Measurements from ENCODE around the gene ADARB2.
"Not testable (repeated sequence)": the region's sequence is repeated elsewhere in the genome, so short reads cannot be mapped to it uniquely, and the experiment has no call there.

The ADARB2 gene

DNA sequence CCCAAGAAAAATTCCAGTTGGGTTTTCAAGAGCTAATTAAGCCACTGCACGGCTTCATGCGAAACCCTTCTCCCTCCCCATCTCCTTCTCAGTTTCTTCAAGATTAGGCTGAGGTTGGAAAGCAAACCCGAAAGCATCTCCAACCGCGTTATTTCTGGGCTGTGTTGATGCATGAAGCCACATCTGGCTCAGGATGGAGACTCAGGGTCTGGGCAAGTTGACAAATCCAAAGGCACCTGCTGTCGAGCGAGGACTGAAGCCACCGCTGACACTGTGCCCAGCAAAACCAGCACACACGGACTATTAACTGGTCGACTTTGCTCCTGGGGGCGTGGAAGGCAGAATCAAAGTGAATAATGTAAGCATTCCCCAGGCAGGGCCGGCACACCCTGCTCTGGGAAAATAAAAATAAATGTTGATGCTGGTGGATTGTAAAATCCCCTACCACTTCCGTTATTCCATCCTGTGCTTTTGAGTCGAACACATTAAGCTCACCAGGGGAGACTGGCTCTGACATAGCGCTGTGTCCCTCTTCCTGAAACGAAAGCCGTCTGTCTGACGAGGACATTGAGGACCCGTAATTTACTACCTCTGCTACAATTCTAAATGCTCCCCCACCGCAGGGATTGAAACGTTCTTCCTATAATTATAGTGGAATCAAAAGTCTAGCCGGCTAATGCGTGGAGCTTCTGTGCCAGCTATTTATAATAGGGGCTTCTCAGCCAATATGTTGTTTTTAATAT is 269.8 kb downstream of the ADARB2 start:
- Mint-ChIP-seq H3K4me1 (no peaks in the 10 kb centered on the region), H3K4me3 (no peak overlapping the region), H3K27ac (peak overlapping the region in 1 of 2 donors; percentile 53), H3K27me3 (peaks cover 8% of the 10 kb centered on the region), H3K9me3 (no peaks in the 10 kb centered on the region)
- DNase-seq (no peak), ATAC-seq (no peak)

DNA sequence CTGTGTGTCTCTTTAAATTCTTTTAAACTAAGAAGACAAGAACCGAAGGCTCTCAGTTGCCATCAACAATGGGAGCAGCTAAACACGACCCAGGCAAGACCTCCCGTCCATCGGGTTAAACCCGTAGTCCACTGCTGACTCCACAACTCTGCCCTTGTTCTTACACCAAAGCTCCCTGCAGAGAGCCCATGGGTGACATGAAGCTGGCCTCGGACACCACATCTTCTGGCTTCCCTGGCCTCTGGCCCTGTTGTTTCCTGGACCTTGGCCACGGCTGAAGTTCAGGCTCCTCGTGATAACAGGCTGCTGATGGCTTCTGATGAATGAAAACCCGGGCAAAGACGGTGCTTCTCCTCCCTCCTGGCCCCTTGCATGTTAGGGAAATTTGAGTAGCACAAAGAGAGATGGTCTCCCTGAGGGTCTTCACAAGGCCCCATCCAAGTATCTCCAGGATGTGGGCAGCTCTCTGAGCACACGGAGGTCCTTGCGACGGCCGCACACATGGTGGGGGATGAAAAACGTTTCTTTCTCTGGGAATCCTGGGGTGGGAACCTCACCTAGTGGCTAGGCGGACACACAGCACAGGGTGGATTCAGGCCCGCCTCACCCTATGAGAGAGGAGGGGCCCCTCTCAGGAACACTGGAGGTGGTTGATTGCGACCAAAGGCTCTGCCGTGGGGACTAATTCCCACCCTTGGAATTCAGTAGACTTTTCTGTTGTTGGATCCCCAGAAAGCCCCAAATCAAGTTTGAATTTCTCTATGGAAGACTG is 271.1 kb downstream of the ADARB2 start:
- no peak overlapping the region for H3K27ac Mint-ChIP-seq
- no peaks in the 10 kb centered on the region for H3K27me3 Mint-ChIP-seq
- H3K4me3 Mint-ChIP-seq, result no peak overlapping the region
- no peaks in the 10 kb centered on the region for H3K4me1 Mint-ChIP-seq
- ATAC-seq, result no peak
- H3K9me3 Mint-ChIP-seq, result no peaks in the 10 kb centered on the region
- no peak for DNase-seq

DNA sequence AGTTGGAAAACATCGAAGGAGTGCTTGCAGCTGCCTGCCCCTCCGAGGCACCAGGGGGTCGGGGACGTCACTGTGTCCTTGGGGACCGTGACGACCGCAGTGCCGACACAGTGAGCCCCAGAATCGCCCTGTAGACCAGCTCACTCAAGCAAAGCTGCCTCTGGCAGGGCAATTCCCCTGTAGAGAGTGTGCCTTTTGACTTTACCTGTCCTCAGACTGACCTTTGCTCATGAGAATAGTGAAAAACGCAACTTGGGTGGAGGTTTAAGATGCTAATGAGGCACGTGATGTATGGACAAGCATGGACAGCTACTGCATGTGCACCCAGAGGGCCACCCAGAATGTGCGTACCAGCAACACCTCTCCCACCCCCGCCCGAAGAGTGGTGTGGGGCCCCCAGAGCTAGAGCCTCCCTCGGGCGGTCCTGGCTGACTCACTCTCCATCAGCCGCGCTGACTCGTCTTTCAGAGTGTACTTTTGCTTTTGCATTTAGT is 271.9 kb downstream of the ADARB2 start:
- H3K27ac Mint-ChIP-seq, result no peak overlapping the region
- no peak overlapping the region for H3K4me3 Mint-ChIP-seq
- H3K27me3 Mint-ChIP-seq, result no peaks in the 10 kb centered on the region
- H3K4me1 Mint-ChIP-seq, result no peaks in the 10 kb centered on the region
- H3K9me3 Mint-ChIP-seq, result no peaks in the 10 kb centered on the region
- ATAC-seq (no peak), DNase-seq (no peak)

DNA sequence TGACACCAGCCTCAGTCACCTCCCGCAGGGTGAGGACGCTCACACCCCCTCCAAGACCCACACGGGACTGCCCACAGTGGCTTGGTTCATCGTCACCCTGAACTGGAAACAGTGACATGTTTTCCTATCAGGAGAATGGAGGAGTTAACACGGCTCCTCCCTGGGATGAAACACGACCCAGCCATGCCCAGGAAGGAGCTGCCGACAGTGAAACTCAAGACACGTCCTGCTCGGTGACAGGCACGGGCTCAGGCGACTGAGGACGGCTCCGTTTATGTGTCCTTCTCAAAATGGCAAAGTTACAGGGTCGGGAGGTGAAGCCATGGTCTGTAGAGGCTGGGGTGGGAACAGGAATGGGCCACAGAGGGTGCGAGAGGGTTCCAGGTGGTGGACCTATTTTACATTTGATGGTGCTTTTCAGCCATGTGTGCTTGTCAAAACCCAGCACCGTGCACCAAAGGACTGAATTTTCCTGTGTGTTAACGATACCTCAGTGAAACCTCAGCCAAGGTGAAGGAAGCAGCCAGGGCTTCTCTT is 272.4 kb downstream of the ADARB2 start:
- ATAC-seq, result no peak
- no peak overlapping the region for H3K4me3 Mint-ChIP-seq

DNA sequence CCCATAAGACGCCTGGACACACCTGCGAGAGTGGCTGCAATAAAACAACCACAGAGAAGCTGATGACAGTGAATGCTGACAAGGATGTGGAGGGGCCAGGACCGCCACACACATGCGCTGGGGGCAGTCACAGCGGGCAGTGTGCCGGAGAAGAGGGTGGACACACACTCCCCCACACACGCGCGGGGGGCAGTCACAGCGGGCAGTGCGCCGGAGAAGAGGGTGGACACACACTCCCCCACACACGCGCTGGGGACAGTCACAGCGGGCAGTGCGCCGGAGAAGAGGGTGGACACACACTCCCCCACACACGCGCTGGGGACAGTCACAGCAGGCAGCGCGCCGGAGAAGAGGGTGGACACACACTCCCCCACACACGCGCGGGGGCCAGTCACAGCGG is 273.4 kb downstream of the ADARB2 start:
- H3K4me3 Mint-ChIP-seq, H3K27me3 Mint-ChIP-seq, H3K4me1 Mint-ChIP-seq, DNase-seq, H3K27ac Mint-ChIP-seq, H3K9me3 Mint-ChIP-seq, ATAC-seq: not testable (repeated sequence)

More for the DNA sequence above, 272.4 kb downstream of the ADARB2 start:
- Mint-ChIP-seq H3K27ac (no peak overlapping the region), H3K4me1 (no peaks in the 10 kb centered on the region), H3K9me3 (no peaks in the 10 kb centered on the region), H3K27me3 (no peaks in the 10 kb centered on the region)
- no peak for DNase-seq

DNA sequence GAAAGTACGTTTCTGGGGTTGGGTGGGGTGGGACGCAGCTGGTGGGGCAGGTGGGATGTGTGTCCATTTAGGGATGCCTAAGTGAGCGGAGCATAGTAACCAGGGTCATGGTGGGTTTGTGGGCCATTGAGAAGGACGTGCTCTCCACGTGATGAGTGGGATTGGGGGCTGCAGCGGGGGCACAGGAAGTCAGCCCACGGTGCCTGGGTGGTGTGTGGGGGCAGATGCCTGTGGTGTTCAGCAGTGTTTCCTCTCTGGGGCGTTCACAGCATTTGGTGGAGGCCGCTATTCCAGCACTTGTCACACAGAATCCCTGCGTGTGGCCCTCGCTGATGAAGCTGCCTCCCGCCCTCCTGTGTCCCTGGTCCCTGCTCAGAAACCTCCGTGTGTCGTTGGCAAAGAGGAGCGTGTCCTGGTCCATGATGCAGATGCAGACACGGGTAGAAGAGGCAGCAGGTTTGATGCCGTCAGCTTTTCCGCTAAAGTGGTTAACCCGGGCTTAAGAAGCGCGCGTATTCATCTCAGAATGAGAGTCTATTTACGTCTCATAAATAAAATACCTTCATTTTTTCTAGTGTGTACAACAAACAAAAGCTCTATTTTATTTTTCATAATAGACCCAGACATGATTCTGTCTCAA is 274.2 kb downstream of the ADARB2 start:
- ATAC-seq (peak; percentile 72), DNase-seq (peak in 1 of 2 donors; percentile 28)
- H3K27me3 Mint-ChIP-seq, result peaks cover 7% of the 10 kb centered on the region
- no peaks in the 10 kb centered on the region for H3K4me1 Mint-ChIP-seq
- H3K4me3 Mint-ChIP-seq, result peak overlapping the region; percentile 7 to 10
- H3K27ac Mint-ChIP-seq, result peak overlapping the region in 1 of 2 donors; percentile 43
- H3K9me3 Mint-ChIP-seq, result no peaks in the 10 kb centered on the region

DNA sequence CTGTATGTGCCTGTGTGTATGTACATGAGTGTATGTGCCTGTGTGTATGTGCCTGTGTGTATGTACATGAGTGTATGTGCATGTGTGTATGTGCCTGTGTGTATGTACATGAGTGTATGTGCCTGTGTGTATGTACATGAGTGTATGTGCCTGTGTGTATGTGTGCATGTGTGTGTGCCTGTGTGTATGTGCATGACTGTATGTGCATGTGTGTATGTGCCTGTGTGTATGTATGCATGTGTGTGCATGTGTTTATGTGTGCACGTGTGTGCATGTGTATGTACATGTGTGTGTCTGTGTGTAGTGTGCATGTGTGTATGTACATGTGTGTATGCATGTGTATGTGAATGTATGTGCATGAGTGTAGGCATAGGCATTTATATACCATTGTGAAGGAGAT is 274.8 kb downstream of the ADARB2 start:
- Mint-ChIP-seq H3K9me3 (no peaks in the 10 kb centered on the region), H3K27me3 (peaks cover 13% of the 10 kb centered on the region), H3K4me1 (no peaks in the 10 kb centered on the region), H3K27ac (no peak overlapping the region), H3K4me3 (no peak overlapping the region)
- DNase-seq, result no peak
- ATAC-seq, result no peak

DNA sequence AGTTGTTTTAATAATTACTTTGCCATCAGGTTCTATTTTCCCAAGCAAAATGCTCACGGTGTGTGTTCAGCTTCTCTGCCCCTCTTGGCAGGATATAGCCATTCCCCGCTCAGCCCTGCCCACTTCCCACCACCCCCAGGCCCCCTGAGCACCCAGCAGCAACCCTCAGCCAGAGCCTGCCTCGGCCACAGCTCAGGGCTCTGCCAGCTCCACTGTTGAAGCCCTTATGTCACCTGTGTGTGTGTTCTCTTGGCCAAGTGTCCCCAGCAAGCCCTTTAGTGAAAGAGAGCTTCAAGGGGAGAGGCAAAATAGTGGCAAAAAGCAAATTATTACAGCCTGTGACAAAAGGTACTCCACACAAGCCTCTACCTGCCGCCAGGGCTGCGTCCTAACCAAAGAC is 275.3 kb downstream of the ADARB2 start:
- Mint-ChIP-seq H3K9me3 (no peaks in the 10 kb centered on the region), H3K4me1 (no peaks in the 10 kb centered on the region), H3K27me3 (peaks cover 18% of the 10 kb centered on the region), H3K4me3 (no peak overlapping the region), H3K27ac (no peak overlapping the region)
- DNase-seq (no peak), ATAC-seq (no peak)

DNA sequence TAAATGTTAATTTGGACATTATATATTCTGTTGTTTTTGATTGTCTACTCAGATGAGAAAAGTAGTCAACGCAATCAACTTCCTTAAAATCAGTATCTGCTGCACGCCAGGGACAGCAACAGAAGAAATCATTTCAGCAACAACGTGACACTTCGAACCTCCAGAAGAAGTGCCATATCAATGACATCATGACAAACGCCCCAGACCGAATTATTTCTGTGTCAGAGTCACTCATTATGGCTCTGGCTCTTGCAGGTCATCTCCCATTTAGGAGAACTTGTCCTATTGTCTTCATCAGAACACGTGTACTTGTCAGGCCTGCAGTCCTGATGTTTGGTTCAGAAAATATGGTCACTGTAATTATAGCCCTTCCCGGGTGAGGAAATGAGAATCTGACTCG is 276.3 kb downstream of the ADARB2 start:
- no peaks in the 10 kb centered on the region for H3K9me3 Mint-ChIP-seq
- no peak overlapping the region for H3K4me3 Mint-ChIP-seq
- ATAC-seq, result no peak
- no peak overlapping the region for H3K27ac Mint-ChIP-seq
- no peaks in the 10 kb centered on the region for H3K4me1 Mint-ChIP-seq
- H3K27me3 Mint-ChIP-seq, result peaks cover 28% of the 10 kb centered on the region
- no peak for DNase-seq

DNA sequence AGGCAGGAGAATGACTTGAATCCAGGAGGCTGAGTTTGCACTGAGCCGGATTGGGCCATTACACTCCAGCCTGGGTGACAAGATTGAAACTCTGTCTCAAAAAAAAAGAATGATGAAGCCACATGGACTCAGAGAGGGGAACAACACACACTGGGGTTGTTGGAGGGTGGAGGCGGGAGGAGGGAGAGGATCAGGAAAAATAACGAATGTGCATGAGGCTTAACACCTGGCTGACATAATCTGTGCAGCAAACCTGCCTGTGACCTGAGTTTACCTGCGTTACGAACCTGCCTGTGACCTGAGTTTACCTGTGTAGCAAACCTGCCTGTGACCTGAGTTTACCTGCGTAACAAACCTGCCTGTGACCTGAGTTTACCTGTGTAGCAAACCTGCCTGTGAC is 277.7 kb downstream of the ADARB2 start:
- H3K9me3 Mint-ChIP-seq, DNase-seq, H3K27ac Mint-ChIP-seq, H3K4me3 Mint-ChIP-seq, ATAC-seq, H3K4me1 Mint-ChIP-seq: not testable (repeated sequence)
- peaks cover 30% of the 10 kb centered on the region for H3K27me3 Mint-ChIP-seq

DNA sequence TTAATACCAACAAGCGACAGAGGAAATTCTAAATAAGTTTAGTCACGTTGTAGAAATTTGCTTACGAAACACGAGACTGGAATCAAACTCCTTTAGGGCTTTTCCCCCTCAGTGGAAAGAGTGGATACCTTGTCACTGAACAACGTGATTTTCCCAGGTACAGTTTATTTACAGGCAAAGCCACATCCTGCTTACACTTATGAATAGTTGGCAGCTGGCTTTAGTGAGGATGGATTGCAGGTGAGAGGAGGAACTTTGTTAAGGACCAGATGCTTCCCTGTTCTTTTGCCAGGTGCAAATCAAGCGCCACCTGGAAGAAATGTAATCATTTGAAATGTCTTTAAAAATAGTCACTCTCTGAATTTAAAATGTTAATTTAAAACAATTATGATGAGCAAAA is 282.4 kb downstream of the ADARB2 start:
- Mint-ChIP-seq H3K4me3 (no peak overlapping the region), H3K9me3 (peaks cover 0 to 7% of the 10 kb centered on the region in 2 donors), H3K27me3 (peaks cover 38% of the 10 kb centered on the region), H3K27ac (no peak overlapping the region), H3K4me1 (peaks cover 9% of the 10 kb centered on the region)
- no peak for ATAC-seq
- DNase-seq, result no peak

DNA sequence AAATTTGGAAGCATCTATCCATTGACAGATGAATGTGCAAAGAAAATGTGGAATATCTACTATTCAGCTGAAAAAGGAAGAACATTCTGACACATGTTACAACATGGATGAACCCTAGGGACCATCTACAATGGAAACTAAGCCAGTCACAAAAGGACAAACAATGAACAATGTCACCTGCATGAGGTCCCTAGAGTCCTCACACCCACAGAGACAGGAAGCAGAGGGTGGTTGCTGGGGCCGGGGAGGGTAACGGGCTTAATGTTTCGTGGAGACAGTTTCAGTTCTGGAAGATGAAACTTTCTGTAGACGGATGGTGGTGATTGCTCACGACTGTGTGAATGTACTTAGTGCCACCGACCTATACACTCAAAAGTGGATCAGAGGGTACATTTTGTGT is 282.9 kb downstream of the ADARB2 start:
- no peak overlapping the region for H3K4me3 Mint-ChIP-seq
- H3K9me3 Mint-ChIP-seq, result peaks cover 0 to 7% of the 10 kb centered on the region in 2 donors
- ATAC-seq (peak; percentile 96), DNase-seq (peak; percentile 9 to 59)
- H3K27ac Mint-ChIP-seq, result no peak overlapping the region
- H3K27me3 Mint-ChIP-seq, result peaks cover 40% of the 10 kb centered on the region
- H3K4me1 Mint-ChIP-seq, result peaks cover 9% of the 10 kb centered on the region

DNA sequence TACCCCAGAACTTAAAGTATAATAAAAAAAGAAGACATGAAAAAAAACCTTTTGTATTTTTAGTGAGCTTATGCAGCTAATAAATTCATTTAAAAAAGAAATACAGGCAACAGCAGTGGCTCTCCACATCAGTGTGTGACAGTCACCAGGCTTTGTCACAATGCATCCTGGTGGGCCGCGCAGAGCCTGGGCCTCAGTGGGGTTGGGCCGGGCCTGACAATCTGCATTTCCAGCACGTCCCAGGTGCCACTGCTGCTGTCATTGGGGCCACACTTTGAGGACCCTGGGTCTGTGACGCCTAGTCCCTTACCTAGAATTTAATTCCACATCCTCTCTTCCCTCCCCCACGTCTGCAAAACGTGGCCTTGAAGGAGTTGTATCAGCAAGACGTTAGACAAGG is 284.5 kb downstream of the ADARB2 start:
- H3K4me3 Mint-ChIP-seq, result no peak overlapping the region
- peaks cover 0 to 7% of the 10 kb centered on the region in 2 donors for H3K9me3 Mint-ChIP-seq
- no peak overlapping the region for H3K27ac Mint-ChIP-seq
- H3K27me3 Mint-ChIP-seq, result peaks cover 34% of the 10 kb centered on the region
- peaks cover 9% of the 10 kb centered on the region for H3K4me1 Mint-ChIP-seq
- ATAC-seq, result no peak
- DNase-seq, result no peak

DNA sequence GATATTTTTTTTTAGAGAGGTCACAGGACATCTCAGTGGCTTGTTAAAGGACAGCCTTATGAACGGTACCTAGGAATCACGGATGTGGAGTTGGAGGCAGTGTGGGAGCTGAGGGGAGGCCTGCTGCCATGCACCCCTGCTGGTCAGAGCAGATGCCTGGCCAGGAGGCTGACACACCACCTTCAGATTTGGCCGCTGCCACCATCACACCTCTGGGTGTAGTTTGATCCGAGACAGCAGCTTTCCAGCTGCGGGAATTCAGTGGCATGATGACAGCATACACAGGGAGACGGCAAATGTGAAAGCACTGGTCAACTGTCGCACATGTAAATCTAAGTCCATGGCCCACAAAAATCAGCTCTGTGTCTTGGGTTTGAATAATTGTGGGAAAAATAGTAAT is 285.4 kb downstream of the ADARB2 start:
- H3K4me1 Mint-ChIP-seq, result peaks cover 9% of the 10 kb centered on the region
- peaks cover 0 to 7% of the 10 kb centered on the region in 2 donors for H3K9me3 Mint-ChIP-seq
- DNase-seq (no peak), ATAC-seq (no peak)
- no peak overlapping the region for H3K4me3 Mint-ChIP-seq
- peaks cover 26% of the 10 kb centered on the region for H3K27me3 Mint-ChIP-seq
- no peak overlapping the region for H3K27ac Mint-ChIP-seq

DNA sequence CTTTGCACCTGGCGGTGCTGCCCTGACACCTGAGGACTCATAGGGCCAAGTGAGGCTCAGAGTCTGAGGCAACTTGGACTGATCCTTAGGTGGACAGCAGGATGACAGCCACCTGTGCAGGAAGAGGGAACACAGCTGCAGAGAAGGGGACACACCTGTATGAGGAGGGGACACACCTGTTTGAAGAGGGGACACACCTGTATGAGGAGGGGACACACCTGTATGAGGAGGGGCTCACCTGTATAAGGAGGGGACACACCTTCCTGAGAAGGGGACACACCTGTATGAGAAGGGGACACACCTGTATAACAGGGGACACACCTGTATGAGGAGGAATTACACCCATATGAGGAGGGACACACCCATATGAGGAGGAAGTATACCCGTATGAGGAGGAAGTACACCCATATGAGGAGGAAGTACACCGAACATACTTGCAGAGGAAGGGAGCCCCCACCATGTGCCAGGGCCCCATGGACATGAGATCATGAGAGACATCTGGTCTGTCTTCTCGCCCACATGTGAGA is 285.9 kb downstream of the ADARB2 start:
- Mint-ChIP-seq H3K4me3 (no peak overlapping the region), H3K27me3 (peaks cover 21% of the 10 kb centered on the region), H3K9me3 (peaks cover 0 to 7% of the 10 kb centered on the region in 2 donors), H3K27ac (peak overlapping the region in 1 of 2 donors; percentile 55), H3K4me1 (peaks cover 9% of the 10 kb centered on the region)
- DNase-seq (no peak), ATAC-seq (no peak)

All from stimulated activated naive CD8-positive, alpha-beta T cell treated with anti-CD3 and anti-CD28 coated beads, Interleukin-15, amount 100 ng/mL, for 72 hours (primary cell).